ENCODE data around the gene DNMT3B. TPM values are rescaled to one million over a fixed set of nuclear protein-coding genes. Genes with fewer than 3 reads are reported as not detected.

Gene DNMT3B
- total RNA-seq, 2 experiments from 2014 or later = 0.28 to 0.33 TPM

GRCh38 chr20:32798046-32798981 lies 36.1 kb downstream of the DNMT3B start:
- H3K9me3 Mint-ChIP-seq = no peaks in the 10 kb centered on the region
- no peak overlapping the region for H3K4me3 Mint-ChIP-seq
- H3K27me3 ChIP-seq (ENCODE audit: control insufficient read depth in 1 of 2, insufficient read depth in 2 of 2, low read length in 2 of 2) = no peaks in the 10 kb centered on the region
- no peak for TF ChIP-seq CTCF (IDR thresholded peaks at IDR 0.05)
- ChIA-PET POLR2A (interaction anchor here (0.6 to 0.9 kb wide), 2 partner anchors 22 to 35 kb away, joined by 3 read pairs; no protein-coding TSS in a partner anchor), CTCF (interaction anchor here (1.0 to 1.4 kb wide), 2 partner anchors 8 to 25 kb away, joined by 3 to 4 read pairs; no protein-coding TSS in a partner anchor)
- DNase-seq = no peak
- intact Hi-C loops (cut with DNase I, micrococcal nuclease) = no loop called here
- peaks cover 39% of the 10 kb centered on the region for H3K4me1 Mint-ChIP-seq (ENCODE audit: low read depth)
- no peak overlapping the region for H3K27ac ChIP-seq (ENCODE audit: low read depth in 1 of 2, low read length in 2 of 2)
- H3K36me3 Mint-ChIP-seq (ENCODE audit: low read depth) = no peaks in the 10 kb centered on the region
- no peaks in the 10 kb centered on the region for H3K36me3 ChIP-seq (ENCODE audit: insufficient read depth, low read length)
- H3K9me3 ChIP-seq (ENCODE audit: control insufficient read depth in 1 of 2, insufficient read depth in 1 of 2, low read length in 2 of 2) = no peaks in the 10 kb centered on the region
- H3K27me3 Mint-ChIP-seq = no peaks in the 10 kb centered on the region
- H3K4me1 ChIP-seq (ENCODE audit: insufficient read depth, low read length) = peaks cover 36% of the 10 kb centered on the region
- no peak for ATAC-seq (ENCODE audit: poor library complexity)
- H3K4me3 ChIP-seq (ENCODE audit: low read length) = no peak overlapping the region
- no peak overlapping the region for H3K27ac Mint-ChIP-seq

GRCh38 chr20:32803092-32803491 lies 40.9 kb downstream of the DNMT3B start:
- Mint-ChIP-seq H3K27ac (no peak overlapping the region), H3K9me3 (no peaks in the 10 kb centered on the region), H3K4me1 (ENCODE audit: low read depth) (peaks cover 3% of the 10 kb centered on the region), H3K4me3 (no peak overlapping the region), H3K36me3 (ENCODE audit: low read depth) (no peaks in the 10 kb centered on the region), H3K27me3 (no peaks in the 10 kb centered on the region)
- ChIA-PET CTCF (no interaction called here), POLR2A (interaction anchor here (0.6 kb wide), 1 partner anchor 57 kb away, joined by 4 read pairs; no protein-coding TSS in a partner anchor)
- TF ChIP-seq CTCF (IDR thresholded peaks at IDR 0.05) = no peak
- H3K27ac ChIP-seq (ENCODE audit: low read depth in 1 of 2, low read length in 2 of 2) = no peak overlapping the region
- DNase-seq = no peak
- no peaks in the 10 kb centered on the region for H3K36me3 ChIP-seq (ENCODE audit: insufficient read depth, low read length)
- H3K4me1 ChIP-seq (ENCODE audit: insufficient read depth, low read length) = no peaks in the 10 kb centered on the region
- H3K4me3 ChIP-seq (ENCODE audit: low read length) = no peak overlapping the region
- no peaks in the 10 kb centered on the region for H3K27me3 ChIP-seq (ENCODE audit: control insufficient read depth in 1 of 2, insufficient read depth in 2 of 2, low read length in 2 of 2)
- intact Hi-C loops (cut with DNase I, micrococcal nuclease) = no loop called here
- no peak for ATAC-seq (ENCODE audit: poor library complexity)
- no peaks in the 10 kb centered on the region for H3K9me3 ChIP-seq (ENCODE audit: control insufficient read depth in 1 of 2, insufficient read depth in 1 of 2, low read length in 2 of 2)

GRCh38 chr20:32804022-32804715 lies 42.0 kb downstream of the DNMT3B start:
- Mint-ChIP-seq H3K36me3 (ENCODE audit: low read depth) (no peaks in the 10 kb centered on the region), H3K4me1 (ENCODE audit: low read depth) (peaks cover 4% of the 10 kb centered on the region), H3K4me3 (no peak overlapping the region), H3K27me3 (no peaks in the 10 kb centered on the region), H3K9me3 (no peaks in the 10 kb centered on the region), H3K27ac (no peak overlapping the region)
- Histone ChIP-seq H3K27ac (ENCODE audit: low read depth in 1 of 2, low read length in 2 of 2) (no peak overlapping the region), H3K27me3 (ENCODE audit: control insufficient read depth in 1 of 2, insufficient read depth in 2 of 2, low read length in 2 of 2) (no peaks in the 10 kb centered on the region), H3K36me3 (ENCODE audit: insufficient read depth, low read length) (no peaks in the 10 kb centered on the region), H3K4me3 (ENCODE audit: low read length) (no peak overlapping the region), H3K9me3 (ENCODE audit: control insufficient read depth in 1 of 2, insufficient read depth in 1 of 2, low read length in 2 of 2) (no peaks in the 10 kb centered on the region), H3K4me1 (ENCODE audit: insufficient read depth, low read length) (no peaks in the 10 kb centered on the region)
- no peak for DNase-seq
- TF ChIP-seq CTCF (IDR thresholded peaks at IDR 0.05) = no peak
- no peak for ATAC-seq (ENCODE audit: poor library complexity)
- intact Hi-C loops (cut with DNase I, micrococcal nuclease) = no loop called here
- ChIA-PET POLR2A (no interaction called here), CTCF (no interaction called here)
